CD4-positive, alpha-beta T cell treated with Interleukin-2 at 100 ng/mL for 4 hours (primary cell): ENCODE data around the gene FOXD3.
A peak's percentile ranks its signal among the peaks of the same experiment; 100 is the strongest.

ENCODE experiments used
- DNase-seq: peaks from one replicate; pipeline ENCODE4 v3.0.0-alpha.2; 2020; ENCODE audit warnings: low spot score

Gene FOXD3

GRCh38 chr1:63362073-63362472, 39.7 kb downstream of the FOXD3 start:
- DNase-seq = no peak

- DNase-seq = no peak
Measured at GRCh38 chr1:63362578-63362977, 40.2 kb downstream of the FOXD3 start.

GRCh38 chr1:63363014-63363413, 40.6 kb downstream of the FOXD3 start:
- DNase-seq = no peak

GRCh38 chr1:63366908-63367214, 44.5 kb downstream of the FOXD3 start:
- DNase-seq = no peak

- DNase-seq = peak; percentile 89
Measured at GRCh38 chr1:63367215-63368103, 45.1 kb downstream of the FOXD3 start, which contains the start of gene ALG6. TSS of gene ALG6 (plus strand) at chr1:63367627. CDS start at chr1:63370978, 3,351 bp downstream.

GRCh38 chr1:63368131-63368530, 45.8 kb downstream of the FOXD3 start:
- DNase-seq = no peak
